DMS53 treated with DMSO at 0.1 percent for 48 hours (cell line): ENCODE results near the gene MEGF9.
"Not testable (repeated sequence)": the region's sequence is repeated elsewhere in the genome, so short reads cannot be mapped to it uniquely, and the experiment has no call there.

ENCODE experiments used
- DNase-seq: peaks from one replicate; lab custom pipeline; 2025; ENCODE audit not compliant: unreplicated experiment; lab: John Stamatoyannopoulos, UW

MEGF9 gene

DNA sequence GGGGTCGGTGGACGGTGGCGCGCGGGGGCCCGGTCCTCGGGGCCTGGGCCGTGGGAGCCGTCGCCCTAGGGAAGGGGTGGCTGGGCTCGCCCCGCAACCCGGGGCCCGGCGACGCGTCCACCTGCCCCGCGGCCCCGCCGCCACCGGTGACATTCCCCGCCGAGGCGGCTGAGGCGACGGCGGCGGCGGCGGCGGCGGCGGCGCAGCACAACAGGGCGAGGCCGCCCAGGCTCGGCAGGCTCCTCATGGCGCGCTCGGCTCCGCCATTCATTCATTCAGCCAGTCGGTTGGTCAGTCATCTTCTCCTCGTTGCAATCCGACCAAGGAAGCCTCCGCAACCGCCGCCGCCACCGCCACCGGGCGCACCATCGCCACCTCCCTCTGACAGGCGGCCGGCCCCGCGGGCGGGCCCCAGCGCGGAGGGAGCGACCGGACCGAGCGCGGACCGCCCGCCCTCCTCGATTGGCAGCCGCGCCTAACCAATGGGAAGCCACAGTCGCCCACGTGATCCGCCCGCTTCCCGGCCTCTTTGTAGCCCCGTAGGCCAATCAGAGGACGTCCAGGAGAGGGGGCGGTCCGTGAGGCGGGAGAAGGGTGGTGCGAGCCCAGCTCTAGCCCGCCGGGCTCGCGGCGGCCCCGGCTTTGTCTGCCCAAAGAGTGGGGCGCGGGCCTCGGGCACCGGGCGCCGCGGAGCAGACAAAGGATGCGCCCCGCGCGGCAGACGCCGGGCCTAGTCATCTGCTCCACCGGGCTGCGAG, at the start of gene MEGF9:
Gene MEGF9, minus strand, starts transcription at position 383 of the 758 bp plus-strand sequence. Its CDS starts 112 bp downstream, at position 271.
- DNase-seq = peak; percentile 97

DNA sequence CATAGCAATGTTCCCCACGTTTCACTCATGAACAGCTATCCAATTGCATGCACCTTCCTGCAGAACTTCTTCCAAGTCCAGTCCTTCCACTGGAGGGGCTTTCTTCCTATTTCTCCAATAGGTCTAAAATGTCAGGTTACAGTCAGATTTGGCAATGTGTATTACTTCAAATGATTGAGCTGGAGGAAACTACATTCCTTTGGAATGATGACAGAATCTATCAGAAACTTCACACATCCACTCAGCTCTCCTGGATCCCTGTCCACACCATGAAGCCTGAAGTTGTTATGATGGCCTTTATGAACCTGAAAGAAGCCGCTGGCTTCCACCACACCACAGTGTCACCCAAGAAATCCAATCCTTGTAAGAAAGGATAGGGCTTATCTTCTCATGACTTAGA, 46.7 kb upstream of the MEGF9 start:
- no peak for DNase-seq

- DNase-seq = no peak
Measured at GRCh38 chr9:120759755-120760400, 45.6 kb upstream of the MEGF9 start.

DNA sequence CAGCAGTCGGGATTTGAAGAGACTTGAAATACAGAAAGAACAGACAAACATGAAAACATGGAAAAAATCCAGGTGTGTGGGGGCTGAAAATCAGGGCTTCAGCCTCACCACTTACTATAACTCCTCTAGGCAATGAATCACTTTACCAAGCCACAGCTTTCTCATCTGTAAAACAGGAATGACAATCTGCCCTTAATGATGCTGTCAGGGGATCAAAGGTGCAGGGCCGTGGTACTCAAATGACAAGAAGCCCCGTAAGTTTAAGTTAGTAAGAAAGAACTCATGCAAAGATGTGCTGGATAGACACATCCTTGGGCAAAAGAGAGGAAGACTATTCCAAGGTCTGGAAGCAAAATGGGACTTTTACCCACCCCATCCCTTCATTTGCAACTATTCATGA, 44.3 kb upstream of the MEGF9 start:
- DNase-seq = no peak

GRCh38 chr9:120757026-120757913, 43.0 kb upstream of the MEGF9 start:
- no peak for DNase-seq

DNA sequence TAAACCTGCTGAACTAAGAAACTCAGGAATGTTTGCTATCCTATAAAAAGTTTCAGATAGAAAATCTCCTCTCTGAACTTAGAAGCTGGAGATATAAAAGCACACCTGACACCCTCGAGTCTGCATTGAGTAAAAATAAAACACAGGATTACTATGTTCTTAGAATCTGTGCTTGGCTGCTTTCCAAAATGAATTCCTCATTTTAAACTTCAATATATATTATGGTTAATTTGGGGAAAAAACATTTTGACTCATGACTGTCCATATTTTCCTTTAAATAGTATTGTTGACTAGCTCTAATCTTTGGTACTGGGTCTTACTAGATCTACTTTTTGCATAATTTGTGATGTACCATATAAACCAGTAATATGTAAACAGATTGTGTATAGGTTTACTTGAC, 42.3 kb upstream of the MEGF9 start:
- no peak for DNase-seq

- peak; percentile 9 for DNase-seq
Measured at GRCh38 chr9:120755810-120756434, 41.7 kb upstream of the MEGF9 start.

DNA sequence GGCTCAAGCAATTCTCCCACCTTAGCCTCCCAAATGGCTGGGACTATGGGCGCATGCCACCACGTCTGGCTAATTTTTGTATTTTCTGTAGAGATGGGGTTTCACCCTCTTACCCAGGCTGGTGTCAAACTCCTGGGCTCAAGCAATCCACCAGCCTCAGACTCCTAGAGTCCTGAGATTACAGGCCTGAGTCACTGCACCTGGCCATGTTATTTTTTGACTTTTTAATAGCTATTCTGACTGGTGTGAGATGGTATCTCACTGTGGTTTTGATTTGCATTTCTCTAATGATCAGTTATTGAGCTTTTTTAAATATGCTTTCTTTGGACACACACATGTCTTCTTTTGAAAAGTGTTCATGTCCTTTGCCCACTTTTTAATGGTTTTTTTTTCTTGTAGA, 40.8 kb upstream of the MEGF9 start:
- no peak for DNase-seq

DNA sequence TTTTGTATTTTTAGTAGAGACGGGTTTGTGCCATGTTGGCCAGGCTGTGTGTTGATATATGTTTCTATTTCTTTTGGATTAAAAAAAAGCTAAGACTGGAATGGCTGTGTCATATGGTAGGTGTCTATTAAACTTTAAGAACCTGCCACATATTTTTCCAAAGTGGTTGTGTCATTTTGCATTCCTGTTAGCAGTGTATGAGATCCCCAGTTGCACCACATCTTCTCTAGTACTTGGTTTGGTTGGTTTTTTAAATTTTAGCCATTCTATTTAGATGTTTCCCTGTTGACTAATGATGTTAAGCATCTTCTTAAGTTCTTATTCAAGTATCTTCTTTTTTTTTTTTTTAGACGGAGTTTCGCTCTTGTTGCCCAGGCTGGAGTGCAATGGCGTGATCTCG, 36.2 kb upstream of the MEGF9 start:
- no peak for DNase-seq

DNA sequence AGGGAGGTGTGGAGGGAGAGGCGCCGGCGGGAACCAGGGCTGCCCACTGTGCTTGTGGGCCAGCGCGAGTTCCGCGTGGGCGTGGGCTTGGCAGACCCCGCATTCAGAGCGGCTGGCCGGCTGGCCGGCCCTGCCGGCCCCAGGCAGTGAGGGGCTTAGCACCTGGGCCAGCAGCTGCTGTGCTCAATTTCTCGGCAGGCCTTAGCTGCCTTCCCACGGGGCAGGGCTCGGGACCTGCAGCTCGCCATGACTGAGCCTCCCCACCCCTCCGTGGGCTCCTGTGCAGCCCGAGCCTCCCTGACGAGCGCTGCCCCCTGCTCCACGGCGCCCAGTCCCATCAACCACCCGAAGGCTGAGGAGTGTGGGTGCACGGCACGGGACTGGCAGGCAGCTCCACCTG, 32.1 kb upstream of the MEGF9 start:
- not testable (repeated sequence) for DNase-seq

- no peak for DNase-seq
Measured at GRCh38 chr9:120745278-120745677, 31.0 kb upstream of the MEGF9 start.

- DNase-seq = peak; percentile 47
Measured at GRCh38 chr9:120742951-120743416, 28.7 kb upstream of the MEGF9 start.

- no peak for DNase-seq
Measured at GRCh38 chr9:120741701-120742100, 27.4 kb upstream of the MEGF9 start.

DNA sequence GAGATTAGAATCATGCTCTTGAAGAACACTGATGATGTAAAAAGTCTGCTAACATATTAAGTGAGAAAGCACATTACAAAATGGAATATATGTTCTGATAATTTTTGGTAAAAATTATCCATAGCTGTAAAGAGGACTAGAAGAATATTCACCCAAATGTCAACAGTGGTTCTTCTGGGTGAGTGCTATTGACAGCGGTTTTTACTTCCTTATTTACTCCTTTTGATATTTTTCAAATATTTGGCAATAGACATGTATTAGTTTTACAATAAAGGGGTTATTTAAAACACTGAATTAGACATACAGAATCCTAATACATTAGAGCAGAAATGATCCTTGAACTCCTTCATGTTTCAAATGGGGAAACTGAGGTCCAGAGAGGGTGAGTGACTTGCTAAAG, 26.9 kb upstream of the MEGF9 start:
- DNase-seq = no peak

DNA sequence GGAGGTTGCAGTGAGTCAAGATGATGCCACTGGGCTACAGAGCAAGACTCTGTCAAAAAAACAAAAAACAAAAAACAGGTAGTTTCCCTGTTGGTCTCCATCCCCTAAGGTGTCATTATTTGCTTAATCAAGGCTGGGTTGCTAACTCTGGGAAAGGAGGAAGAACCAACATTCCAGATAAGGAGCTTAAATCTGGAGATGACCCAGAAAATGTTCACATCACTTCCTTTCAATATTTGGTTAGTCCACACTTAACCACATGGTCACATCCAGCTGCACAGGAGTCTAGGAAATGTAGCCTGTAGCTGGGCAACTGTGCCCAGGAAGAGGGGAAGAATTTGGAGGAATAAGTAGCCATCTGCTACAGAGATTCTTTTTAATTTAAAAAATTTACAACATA, 25.9 kb upstream of the MEGF9 start:
- no peak for DNase-seq

DNA sequence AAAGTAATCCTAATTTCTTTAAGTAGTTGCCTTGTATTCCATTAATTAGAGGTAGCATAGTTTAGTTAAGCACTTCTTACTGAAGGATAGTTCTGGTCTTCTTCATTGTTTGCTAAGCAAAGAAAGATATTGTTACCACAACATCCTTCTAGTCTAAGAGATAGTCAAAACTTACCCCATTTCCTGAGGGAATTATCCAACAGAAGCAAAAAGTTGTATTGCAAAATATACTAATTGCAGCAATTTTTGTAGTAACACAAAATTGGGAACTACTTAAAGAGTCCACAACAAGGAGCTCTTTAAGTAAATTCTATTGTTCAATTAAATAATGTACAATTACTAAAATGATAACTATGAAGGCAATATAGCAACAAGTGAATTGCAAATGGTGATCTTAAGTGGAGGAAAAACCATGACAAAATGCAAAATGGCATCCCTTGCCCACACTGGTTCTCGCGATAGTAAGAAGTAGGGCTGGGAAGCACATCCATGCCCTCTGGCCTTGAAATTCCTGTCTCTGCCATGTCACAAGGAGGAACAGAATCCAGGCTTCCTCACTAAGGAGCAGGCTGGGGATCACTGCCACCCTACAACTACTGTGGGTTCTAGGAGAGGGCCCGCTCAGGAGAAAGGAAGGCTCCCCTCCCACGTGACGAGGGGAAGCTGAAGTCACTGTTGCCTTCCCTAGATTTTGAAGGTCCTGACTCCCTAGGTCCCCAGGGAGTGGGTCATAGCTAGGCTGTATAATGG, 23.3 kb upstream of the MEGF9 start:
- no peak for DNase-seq

DNA sequence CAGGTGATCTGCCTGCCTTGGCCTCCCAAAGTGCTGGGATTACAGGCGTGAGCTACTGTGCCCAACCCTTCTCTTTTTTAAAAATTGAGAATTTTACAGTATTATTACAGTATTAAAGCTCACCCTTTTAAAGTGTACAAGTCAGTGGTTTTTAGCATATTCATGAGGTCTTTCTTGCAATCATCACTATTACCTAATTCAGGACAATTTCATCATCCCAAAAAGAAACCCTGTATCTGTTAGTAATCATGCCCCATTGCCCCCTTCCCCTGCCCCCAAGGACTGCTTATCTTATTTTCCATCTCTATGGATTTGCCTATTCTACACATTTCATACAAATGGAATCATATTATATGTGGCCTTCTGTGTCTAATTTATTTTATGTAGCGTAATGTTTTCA, 22.6 kb upstream of the MEGF9 start:
- no peak for DNase-seq

DNA sequence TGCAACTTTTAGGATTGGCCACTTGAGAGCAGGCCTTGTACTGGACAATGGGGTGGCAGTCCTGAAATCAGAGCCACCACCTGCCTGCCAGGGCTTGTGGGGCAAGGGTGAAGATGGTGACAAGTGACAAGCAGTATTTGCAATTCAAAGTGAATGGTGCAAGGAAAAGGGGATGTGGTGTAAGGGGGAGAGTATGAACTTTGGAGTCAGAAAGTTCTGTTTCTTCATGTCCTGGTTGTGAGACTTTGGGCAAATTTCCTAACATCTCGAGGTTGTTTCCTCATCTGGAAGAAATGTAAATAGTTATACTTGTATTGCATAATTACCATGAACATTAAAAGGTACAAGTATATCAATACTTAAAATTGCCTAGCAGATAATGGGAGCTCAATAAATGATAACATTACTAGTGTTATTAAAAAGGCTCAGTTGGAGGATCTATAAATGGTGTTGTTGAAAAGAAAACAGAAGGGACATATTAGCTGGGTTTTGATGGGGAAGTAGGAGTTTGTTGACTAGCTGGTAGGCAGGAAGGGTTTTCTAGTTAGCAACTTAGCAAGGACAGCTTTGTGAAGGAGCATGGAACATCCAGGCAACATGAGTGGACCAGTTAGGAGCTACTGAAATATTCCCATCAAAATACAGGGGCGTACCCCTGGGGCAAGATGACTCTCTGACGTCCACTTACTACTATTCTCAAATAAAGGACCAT, 21.3 kb upstream of the MEGF9 start:
- DNase-seq = no peak

DNA sequence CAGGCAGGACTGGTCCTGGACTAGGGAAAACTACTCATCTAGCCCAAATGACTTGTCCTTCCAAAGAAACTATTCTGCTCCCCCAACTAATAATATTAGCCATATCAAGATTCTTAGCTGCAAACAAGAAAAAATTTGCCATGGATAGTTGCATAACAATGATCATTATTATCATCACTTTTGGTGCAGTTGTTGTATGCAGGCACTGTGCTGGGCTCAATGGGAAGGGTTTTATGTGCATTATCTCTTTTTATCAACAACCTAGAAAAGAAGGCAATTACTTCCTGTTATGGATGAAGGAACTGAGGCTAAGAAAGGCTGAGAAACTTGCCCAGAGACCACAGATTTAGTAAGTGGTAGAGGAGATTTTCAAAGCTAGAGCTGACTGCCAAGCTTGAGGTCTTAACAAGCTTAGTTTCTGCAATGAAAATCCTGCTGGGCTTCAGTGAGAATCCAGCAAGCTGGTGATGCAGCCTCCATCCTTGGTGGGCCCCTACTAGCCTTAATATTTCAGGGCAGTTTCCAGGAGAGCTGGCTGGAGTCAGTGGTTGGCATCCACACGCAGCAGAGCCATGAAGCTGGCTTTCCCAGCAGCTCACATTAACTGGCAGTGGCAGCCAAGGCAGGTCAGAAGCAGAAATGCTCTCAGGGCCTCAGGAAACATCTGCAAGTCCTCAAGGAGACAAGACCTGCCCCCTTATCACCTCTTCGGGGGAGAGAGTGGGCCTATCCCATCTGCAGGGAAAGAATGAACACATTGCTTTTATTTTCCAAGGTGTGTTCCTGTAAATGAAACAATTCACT, 20.5 kb upstream of the MEGF9 start:
- DNase-seq = no peak
